Psoas muscle (tissue), 8 donors: ENCODE data around the gene FLYWCH1. TPM values are rescaled to one million over a fixed set of nuclear protein-coding genes. Genes with fewer than 3 reads are reported as not detected.

ENCODE experiments used
- ATAC-seq, 4 donors: fragments of 200-7000 bp; cut with Tn5 transposase; one replicate each; pipeline ENCODE4 v1.9.1; 2020; ENCODE audit warnings: moderate library complexity in 3 of 4, mild to moderate bottlenecking in 2 of 4
- DNase-seq, 2 donors: peaks; one replicate each; pipeline ENCODE4 v3.0.0-alpha.2; 2020
- H3K27ac ChIP-seq: fragments of 200-600 bp; one replicate; pipeline ENCODE4 v1.8.0; 2022
- H3K27me3 ChIP-seq, 3 donors: fragments of 200-600 bp in 1 of 3; one replicate each; pipeline versions ENCODE4 v1.6.1 to v1.8.0; 2013 to 2022; ENCODE audit warnings: low read length in 2 of 3, mild to moderate bottlenecking in 2 of 3, moderate library complexity in 1 of 3; ENCODE audit not compliant: insufficient read depth in 3 of 3
- H3K36me3 ChIP-seq, 2 donors: fragments of 200-600 bp in 1 of 2; one replicate each; pipeline versions ENCODE4 v1.6.1 to v1.8.0; 2013 to 2022; ENCODE audit warnings: low read depth in 1 of 2, mild to moderate bottlenecking in 1 of 2, moderate library complexity in 1 of 2; ENCODE audit not compliant: insufficient read depth in 1 of 2
- H3K4me1 ChIP-seq: fragments of 200-600 bp; one replicate; pipeline ENCODE4 v1.8.0; 2022
- H3K4me3 ChIP-seq: fragments of 200-600 bp; one replicate; pipeline ENCODE4 v1.8.0; 2022; ENCODE audit warnings: mild to moderate bottlenecking
- H3K9me3 ChIP-seq: fragments of 200-600 bp; one replicate; pipeline ENCODE4 v1.8.0; 2022
- WGBS, 3 donors: extraction: QIAGEN DNeasy Blood & Tissue Kit; methylation state at CpG; one replicate each; pipeline versions ENCODE4 v1.1.6 to v1.1.7; 2013; 5-methylcytosine and 5-hydroxymethylcytosine counted together
- intact Hi-C, 2 donors: fragments of 100-400 bp; cut with DNase I; formaldehyde crosslinking; loops; one replicate each; pipeline versions ENCODE4 v1.11.0 to v1.14.2; 2022
- polyA plus RNA-seq, 3 donors: library from polyadenylated mRNA; stranded (reverse); fragments of 200-250 nt; gene quantifications; one replicate each; pipeline ENCODE4 v1.2.3, GENCODE V29; 2013
- total RNA-seq, 4 donors: library from RNA; stranded (reverse); fragmentation: NEBNext Ultra II Directional in 2 of 4; extraction: Animal tissue kit (Norgen Biotek cat#: 25700) in 2 of 4; gene quantifications; one replicate each; pipeline versions ENCODE4 v1.2.1 to v1.2.4, GENCODE V29; 2021 to 2023
- TF ChIP-seq, protein P1 (sequence below): fragments of 200-600 bp; IDR thresholded peaks from one replicate; pipeline ENCODE4 v1.8.0; 2022; ENCODE audit warnings: antibody characterized with exemption
- donor health status: healthy with polysubstance abuse.
- donor health status: DM: no; HTN: no; CAD: no; lungs with moderate emphysema.
- donor health status: Bipolar disorder and iron deficiency.
- donor health status: healthy.
- donor health status: DM: yes; HTN: yes; CAD: no.
- donor health status: DM: no; HTN: no; CAD: no.
- donor health status: DM: no; HTN: no; CAD: no.
- donor health status: DM: yes; HTN: yes; CAD: no.

Gene FLYWCH1
- total and polyA plus RNA-seq, 7 donors = 21.2 to 65.2 (median 38.2) TPM

GRCh38 chr16:2884041-2884451 lies 27.7 kb upstream of the FLYWCH1 start:
- Histone ChIP-seq H3K27me3 (no peaks in the 10 kb centered on the region), H3K4me3 (peak overlapping the region; percentile 96), H3K9me3 (no peaks in the 10 kb centered on the region), H3K27ac (peak overlapping the region; percentile 91), H3K4me1 (no peaks in the 10 kb centered on the region), H3K36me3 (no peaks in the 10 kb centered on the region)
- intact Hi-C loops = no loop called here
- DNase-seq (no peak), ATAC-seq (no peak)
- 44 to 51% (median 48%) methylated on average over 18 of the region's 18 CpGs for WGBS, 3 donors
- TF ChIP-seq, protein P1, sequence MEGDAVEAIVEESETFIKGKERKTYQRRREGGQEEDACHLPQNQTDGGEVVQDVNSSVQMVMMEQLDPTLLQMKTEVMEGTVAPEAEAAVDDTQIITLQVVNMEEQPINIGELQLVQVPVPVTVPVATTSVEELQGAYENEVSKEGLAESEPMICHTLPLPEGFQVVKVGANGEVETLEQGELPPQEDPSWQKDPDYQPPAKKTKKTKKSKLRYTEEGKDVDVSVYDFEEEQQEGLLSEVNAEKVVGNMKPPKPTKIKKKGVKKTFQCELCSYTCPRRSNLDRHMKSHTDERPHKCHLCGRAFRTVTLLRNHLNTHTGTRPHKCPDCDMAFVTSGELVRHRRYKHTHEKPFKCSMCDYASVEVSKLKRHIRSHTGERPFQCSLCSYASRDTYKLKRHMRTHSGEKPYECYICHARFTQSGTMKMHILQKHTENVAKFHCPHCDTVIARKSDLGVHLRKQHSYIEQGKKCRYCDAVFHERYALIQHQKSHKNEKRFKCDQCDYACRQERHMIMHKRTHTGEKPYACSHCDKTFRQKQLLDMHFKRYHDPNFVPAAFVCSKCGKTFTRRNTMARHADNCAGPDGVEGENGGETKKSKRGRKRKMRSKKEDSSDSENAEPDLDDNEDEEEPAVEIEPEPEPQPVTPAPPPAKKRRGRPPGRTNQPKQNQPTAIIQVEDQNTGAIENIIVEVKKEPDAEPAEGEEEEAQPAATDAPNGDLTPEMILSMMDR = no peak

DNA sequence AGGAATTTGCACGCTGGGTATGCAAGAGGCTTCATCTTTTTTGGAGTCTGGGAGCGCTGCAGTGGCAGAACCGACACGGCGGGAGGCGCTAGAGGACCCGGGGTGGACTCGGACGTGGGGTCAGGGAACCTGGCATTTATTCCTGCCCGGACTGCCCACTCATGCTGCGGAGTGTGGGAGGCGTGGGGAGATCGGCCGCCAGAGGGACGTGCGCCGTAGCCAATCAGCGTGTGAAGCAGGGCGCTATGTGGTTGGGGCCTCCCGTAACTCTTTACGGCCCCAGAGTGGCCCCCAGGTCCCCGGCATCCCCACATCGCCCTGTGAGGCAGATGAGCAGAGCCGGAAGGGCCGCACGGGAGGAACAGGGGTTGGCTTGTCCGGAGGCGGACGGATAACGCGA lies 17.5 kb upstream of the FLYWCH1 start:
- Histone ChIP-seq H3K27ac (no peak overlapping the region), H3K9me3 (no peaks in the 10 kb centered on the region), H3K27me3 (no peaks in the 10 kb centered on the region), H3K4me3 (no peak overlapping the region), H3K36me3 (no peaks in the 10 kb centered on the region), H3K4me1 (no peaks in the 10 kb centered on the region)
- DNase-seq = peak in 1 of 2 donors; percentile 48
- WGBS, 3 donors = 86 to 89% (median 87%) methylated on average over 31 of the region's 31 CpGs
- TF ChIP-seq, protein P1 = no peak
- no peak for ATAC-seq
- intact Hi-C loops = no loop called here

GRCh38 chr16:2895813-2896212 lies 15.9 kb upstream of the FLYWCH1 start:
- Histone ChIP-seq H3K27ac (no peak overlapping the region), H3K4me1 (no peaks in the 10 kb centered on the region), H3K36me3 (no peaks in the 10 kb centered on the region), H3K9me3 (no peaks in the 10 kb centered on the region), H3K27me3 (no peaks in the 10 kb centered on the region), H3K4me3 (no peak overlapping the region)
- intact Hi-C loops = no loop called here
- ATAC-seq = no peak
- WGBS, 3 donors = 54 to 62% (median 60%) methylated on average over 4 of the region's 4 CpGs
- TF ChIP-seq, protein P1 = no peak
- peak in 1 of 2 donors; percentile 26 for DNase-seq

DNA sequence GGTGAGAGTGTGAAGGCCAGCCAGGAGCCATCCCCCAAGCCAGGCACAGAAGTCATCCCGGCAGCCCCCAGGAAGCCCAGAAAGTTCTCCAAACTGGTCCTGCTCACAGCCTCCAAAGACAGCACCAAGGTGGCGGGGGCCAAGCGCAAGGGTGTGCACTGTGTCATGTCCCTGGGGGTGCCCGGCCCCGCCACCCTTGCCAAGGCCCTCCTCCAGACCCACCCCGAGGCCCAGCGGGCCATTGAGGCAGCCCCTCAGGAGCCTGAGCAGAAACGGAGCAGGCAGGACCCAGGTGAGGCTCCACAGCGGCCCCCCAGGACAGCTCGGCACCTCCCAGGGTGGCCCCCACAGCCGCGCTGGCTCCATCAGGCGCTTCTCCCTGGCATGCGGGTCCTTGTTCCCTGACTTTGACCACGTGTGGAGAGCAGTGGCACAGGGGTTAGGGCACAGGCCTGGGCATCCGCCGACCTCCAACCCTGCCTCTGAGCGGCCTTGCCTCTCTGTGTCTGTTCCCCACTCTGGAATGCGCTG lies 15.2 kb upstream of the FLYWCH1 start:
- ATAC-seq (no peak), DNase-seq (peak in 1 of 2 donors; percentile 41)
- intact Hi-C loops = no loop called here
- Histone ChIP-seq H3K4me1 (no peaks in the 10 kb centered on the region), H3K36me3 (no peaks in the 10 kb centered on the region), H3K27me3 (no peaks in the 10 kb centered on the region), H3K9me3 (no peaks in the 10 kb centered on the region), H3K27ac (no peak overlapping the region), H3K4me3 (no peak overlapping the region)
- TF ChIP-seq, protein P1 = no peak
- 92 to 94% (median 92%) methylated on average over 15 to 19 of the region's 19 CpGs for WGBS, 3 donors

DNA sequence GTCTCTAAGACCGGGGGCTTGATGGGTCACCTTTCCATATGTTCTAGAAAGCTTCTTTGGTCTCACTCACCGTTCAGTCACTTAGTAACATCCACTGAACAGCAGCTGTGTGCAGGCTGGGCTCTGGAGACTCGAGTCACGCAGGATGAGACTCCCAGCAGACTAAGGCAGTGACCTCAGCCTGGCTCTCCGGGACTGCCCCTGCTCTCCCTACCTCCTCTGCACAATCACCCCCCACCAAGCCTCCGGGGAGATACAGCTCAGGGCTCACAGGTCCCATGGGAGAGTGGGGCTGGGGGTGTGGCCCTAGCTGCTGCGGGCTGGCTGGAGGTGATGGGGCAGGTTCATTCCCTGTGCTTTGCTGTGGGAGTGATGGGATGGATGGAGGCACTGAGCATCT lies 14.6 kb upstream of the FLYWCH1 start:
- no peak overlapping the region for H3K27ac ChIP-seq
- H3K9me3 ChIP-seq = no peaks in the 10 kb centered on the region
- intact Hi-C loops = no loop called here
- DNase-seq = peak in 1 of 2 donors; percentile 31
- TF ChIP-seq, protein P1 = no peak
- no peak for ATAC-seq
- no peaks in the 10 kb centered on the region for H3K4me1 ChIP-seq
- 69 to 71% (median 70%) methylated on average over 7 of the region's 7 CpGs for WGBS, 3 donors
- H3K4me3 ChIP-seq = no peak overlapping the region
- H3K27me3 ChIP-seq = no peaks in the 10 kb centered on the region
- no peaks in the 10 kb centered on the region for H3K36me3 ChIP-seq
